ENCODE measurements around the gene FYN.
"Not testable (repeated sequence)": the region's sequence is repeated elsewhere in the genome, so short reads cannot be mapped to it uniquely, and the experiment has no call there.

FYN gene

DNA sequence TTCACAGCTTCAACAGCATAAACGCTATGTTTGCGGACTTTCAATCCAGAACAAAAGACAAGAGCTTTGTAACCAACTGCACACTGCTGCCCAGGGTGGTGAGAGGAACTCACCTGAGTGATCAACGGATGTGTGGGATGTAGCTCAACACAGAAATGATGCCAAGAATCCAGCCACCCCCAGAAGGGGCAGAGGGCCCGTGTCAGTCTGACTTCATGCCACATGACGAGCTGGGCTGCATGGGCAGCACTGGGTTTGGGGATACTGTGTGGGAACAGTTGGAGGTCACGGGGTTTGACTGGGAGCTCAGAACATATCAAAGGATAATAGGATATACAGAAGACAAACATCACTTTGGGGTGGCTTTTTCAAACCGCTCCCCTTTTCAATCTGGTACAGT is 188.2 kb downstream of the FYN start:
- no peak for DNase-seq (ENCODE audit: low read depth in 2 of 2)

DNA sequence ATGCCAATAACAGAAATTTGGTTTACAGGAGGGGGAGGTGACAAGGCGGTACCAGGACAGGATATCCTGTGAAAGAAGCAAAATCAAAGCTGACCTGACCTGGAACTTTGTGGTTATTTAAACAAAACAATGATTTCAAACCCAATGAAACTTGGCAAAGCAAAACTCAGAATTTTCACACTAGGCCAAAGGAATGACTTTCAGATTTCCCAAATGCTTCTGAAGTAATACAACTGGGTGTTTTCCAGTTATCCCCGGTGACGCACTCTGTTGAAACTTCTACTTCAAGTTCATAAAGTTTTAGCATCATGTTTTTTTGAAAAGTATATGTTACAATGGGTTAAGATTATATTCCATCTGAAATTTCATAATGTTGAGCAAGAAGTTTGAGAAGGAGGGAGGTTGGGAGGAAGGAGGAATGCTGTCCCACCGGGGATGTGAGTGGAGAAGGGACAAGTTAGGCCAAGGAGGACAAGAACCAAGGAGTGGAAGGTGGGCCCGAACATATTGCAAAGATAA is 189.4 kb downstream of the FYN start:
- no peak for DNase-seq (ENCODE audit: low read depth in 2 of 2)

DNA sequence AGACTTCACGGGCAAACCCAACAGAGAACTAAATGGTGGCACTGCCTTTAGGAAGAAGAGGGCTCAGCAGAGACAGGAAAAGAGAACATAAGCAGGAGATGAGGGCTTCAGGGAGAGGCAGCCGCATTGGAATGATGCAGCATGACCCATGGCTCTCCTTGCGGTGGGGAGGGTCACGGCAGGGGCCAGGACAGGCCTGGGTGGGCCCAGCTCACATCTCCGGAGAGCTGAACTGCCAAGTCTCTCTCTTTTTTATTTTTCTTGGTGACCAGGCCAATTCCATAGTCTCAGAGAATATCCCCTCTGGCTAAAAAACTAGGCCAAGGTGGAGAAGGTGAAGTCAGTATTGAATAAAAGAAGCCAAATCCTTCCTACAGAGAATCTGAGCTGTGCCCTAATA is 190.1 kb downstream of the FYN start:
- DNase-seq (ENCODE audit: low read depth in 2 of 2), result no peak

DNA sequence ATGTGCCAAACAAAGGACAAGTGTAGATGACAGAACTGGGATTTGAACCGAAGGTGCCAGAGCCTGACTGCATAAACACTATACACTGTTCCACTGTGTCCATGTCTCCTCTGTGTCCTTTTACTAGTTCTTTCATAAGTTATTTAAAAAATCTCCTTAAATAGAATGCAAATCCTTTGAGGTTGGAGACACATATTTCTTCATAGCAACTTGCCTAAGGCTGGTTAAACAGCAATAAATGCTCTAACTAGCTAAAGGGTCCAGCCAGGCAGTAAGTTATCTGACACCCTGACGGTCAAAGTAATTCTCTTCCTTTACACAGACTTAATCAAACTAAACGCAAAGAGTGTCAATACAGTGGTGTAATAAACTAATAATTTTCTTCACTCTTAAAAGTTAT is 191.4 kb downstream of the FYN start:
- no peak for DNase-seq (ENCODE audit: low read depth in 2 of 2)

DNA sequence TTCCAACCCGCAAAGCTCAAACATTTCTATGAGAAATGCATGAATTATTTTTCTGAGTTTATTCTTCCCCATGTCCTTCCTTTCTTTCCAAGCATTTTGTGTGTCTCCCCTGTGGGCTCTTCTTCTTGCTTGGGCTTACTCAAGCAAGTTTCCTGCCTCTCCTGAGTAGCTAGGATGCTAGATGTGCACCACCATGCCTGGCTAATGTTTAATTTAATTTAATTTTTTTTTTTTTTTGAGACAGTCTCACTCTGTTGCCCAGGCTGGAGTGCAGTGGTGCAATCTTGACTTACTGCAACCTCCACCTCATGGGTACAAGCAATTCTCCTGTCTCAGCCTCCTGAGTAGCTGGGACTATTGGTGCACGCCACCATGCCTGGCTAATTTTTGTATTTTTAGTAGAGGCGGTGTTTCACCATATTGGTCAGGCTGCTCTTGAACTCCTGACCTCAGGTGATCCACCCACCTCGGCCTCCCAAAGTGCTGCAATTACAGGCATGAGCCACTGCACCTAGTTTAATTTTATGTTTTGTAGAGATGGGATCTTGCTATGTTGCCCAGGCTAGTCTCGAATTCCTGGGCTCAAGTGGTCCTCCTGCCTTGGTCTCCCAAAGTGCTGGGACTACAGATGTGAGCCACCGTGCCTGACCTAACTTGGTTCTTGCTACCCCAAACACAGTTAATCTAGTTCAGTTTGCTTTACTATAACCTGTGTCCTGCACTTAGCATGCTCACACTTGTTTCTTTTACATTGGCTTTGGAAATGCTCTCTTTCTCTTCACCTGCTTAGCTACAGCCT is 192.2 kb downstream of the FYN start:
- not testable (repeated sequence) for DNase-seq (ENCODE audit: low read depth in 2 of 2)

DNA sequence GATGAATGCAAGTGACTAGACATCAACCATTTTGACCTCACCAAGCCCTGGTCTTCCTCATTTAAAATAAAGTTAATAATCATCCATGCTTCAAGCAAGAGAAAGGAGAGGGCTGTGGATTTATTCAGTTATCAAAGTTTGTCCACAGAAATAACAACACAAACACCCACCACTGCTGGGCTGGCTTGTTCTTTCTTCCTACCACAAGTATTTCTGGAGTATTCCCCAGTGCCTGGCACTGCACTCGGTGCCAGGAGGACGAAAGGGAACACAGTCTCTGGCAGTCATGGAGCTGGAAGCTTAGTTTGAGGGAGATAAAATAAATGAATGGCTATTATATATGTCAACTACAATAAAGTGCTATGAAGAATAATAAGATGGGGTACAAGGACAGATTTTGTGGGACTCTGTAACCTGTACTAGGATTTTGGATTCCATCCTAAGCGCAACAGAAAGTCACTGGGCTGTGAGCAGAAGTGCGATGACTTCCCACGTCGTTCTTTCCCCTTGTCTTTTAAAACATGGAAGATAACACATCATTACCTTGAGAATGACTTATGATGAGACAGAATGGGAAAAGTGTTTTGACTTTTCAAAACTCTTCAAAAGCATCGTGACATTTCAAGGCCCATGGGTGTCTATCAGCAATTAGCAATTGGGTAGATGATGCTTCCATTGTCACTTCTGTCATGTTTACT is 193.1 kb downstream of the FYN start:
- no peak for DNase-seq (ENCODE audit: low read depth in 2 of 2)

DNA sequence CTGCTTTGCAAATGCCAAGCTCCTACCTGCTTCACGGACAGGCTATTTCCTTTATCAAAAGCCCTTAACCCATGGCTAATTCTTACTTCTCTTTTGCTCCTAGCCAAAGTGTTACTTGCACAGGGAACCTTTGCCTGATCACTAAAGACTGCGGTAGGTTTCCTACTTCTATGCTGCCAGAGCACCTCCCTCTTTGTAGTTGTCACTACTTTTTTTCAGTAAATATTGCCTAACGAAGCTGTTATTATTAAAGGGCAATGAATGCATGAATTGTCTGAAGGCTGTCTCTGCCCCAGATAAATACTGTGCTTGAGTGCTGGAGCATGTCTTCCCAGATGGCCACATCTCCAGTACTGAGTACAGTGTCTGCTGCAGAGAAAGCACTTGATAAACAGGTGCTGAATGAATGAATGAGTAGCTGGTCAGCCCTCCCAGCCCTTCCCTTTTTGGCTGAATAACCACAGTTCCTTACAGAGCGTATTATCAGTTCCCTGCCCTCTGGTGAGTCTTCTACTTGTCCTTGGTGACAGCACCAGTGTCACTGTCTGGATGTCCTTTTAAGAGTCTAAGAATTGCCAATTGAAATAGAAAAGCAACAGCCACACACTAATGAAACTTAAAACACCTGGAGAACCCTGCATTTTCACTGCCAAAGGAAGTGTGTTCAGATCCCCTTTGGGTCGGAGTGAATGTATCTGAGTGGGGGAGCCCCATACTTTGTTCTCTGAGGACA is 194.0 kb downstream of the FYN start:
- DNase-seq (ENCODE audit: low read depth in 2 of 2), result no peak

DNA sequence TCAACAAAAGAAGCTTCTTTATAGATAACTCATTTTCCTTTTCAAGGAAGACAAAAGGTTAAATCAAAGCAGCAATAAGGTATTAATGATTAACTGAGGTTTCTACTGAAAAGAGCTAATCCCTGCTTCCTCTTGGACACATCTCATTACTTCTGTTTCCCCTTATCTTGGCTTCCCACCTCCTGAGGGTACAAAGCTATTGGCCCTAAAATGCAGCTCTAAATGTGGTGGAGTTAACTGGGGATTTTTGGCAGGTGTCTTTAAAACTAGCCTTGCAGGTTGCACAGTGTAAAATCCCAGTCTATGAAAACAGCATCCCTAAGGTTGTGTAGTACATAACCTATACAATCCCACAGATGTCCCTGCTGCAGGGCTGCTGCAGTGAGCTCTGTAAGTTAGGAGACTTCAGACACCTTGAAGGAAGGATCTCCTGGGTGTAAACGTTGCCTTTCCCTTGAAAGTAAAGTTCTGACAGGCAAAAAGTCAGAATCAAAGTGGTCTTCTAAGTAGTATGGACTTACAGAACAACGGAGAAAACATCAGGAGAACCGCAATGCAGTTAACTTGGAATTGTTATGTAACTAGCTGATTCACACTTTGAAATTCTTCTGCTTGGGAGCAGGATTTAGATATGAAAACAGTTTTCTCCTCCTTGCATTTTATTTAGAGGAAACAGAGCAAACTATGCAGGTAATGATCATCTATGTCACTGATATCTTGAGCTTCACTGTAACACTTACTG is 195.8 kb downstream of the FYN start:
- no peak for DNase-seq (ENCODE audit: low read depth in 2 of 2)

DNA sequence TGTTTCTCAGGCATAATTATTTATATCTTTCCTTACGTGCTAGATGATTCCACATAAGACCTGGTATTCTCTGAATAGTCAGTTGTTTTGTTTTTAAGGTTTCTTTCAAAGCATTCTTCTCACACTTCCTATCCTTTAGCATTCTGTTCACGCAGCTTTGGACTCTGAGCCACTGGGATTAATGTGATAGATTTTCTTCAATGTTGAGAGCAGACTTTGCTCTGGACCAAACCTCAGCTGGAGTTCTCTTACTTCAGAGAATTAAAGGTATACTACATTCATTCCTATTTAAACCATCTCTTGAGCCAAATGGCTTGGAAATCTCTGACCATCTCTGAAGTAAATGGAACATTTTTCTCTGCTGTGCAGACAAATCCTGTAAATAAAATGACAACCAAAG is 196.9 kb downstream of the FYN start:
- DNase-seq (ENCODE audit: low read depth in 2 of 2), result no peak

DNA sequence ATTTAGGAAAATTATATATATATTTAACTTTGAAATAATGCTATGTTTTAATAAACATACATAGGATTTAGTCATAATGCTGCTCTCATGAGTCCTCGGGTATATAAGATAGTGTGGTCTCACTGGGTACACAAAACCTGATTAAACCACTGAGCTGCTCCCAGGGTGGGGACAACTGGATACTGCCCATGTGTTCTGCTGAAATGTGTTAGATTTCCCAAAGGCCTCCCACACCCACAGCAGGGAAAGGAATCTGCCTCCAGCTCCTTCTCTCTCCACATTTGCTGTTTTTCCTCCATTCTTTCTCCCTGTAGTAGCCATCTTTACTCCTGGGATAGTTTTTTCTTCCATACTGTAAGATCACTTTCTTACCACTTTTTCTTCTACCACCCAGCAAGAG is 198.4 kb downstream of the FYN start:
- no peak for DNase-seq (ENCODE audit: low read depth in 2 of 2)

DNA sequence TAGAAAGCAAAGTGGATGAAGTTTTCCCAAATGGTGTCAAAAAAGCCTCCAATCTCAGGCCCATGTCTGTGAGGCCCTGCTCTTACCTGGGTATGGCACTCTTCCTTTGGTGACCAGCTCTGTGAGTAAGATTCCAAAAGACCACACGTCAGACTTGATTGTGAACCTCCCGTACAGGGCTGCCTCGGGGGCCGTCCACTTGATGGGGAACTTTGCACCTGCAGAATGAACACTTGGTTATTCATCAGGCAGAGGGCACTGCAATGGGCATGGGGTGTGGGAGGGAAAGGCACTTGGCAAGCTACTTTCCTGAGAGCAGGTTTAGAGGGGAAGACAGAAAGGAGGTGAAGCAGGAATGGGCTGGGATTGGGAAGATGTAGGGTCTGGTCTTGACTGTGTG is 198.8 kb downstream of the FYN start:
- DNase-seq (ENCODE audit: low read depth in 2 of 2), result no peak

DNA sequence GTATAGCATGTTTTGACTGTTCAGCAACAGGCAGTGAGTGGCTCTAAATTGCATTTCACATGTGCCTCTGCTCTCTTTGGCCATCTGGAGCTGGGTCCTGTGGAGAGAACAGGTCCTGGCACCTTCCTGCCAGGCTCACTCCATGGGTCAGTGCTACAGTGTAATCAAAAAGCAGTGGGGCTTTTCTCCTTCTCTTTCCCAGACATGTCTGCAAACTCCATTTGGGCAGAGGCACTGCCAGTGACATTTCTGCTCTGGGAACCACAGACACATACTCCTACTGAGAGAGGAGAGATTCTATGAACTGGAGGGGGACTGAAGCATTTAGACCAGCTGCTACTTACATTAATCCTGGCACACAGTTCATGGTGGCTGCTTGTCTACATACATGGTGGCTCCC is 199.3 kb downstream of the FYN start:
- no peak for DNase-seq (ENCODE audit: low read depth in 2 of 2)

DNA sequence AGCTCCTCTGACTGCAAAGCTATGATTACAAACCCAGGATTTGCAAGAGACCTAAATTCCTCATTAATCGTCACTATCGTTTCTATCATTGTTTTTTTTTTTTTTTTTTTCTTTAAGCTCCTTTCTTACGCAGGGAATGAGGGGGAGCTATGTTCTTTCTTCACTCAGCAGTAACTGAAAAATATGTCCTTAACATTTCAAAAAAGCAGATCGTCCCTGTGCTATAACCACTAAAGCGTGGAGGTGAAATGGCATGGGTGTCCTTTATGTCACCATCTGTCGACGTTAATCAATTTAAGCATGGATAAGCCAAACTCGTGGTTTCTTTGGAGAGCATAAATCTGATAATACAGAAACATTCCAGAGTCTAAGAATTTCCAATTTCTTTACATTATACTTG is 199.7 kb downstream of the FYN start:
- no peak for DNase-seq (ENCODE audit: low read depth in 2 of 2)

DNA sequence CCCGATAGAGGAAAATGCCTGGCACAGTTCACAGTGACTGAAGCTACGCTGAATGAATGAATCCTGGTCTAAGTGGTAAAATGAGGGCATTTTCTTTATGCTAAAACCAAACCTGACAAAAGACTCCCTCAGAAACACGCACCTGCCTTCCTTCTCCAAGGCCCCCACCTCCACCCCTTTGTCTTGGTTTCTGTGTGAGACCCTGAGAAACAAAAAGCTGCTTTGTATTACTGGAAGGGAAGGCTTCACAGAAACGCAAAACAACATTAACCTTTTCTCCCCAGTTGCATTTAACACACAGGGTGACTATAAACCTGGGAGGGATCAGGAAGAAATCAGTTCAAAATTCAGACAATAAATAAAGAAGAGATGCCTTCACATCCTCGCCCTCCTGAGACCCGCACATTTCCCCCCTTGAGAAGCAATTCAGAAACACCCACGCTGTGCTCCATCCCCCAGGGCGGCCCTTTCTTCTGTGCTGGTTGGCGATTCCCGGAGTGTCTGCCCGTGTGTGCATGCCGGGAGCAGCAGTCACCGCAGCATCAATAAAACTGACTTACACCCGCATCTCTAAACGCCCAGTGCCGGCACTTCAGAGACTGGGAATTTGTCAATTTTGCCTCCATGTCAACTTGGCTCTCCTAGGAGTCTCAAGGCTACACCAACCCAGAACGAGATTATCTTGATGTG is 200.3 kb downstream of the FYN start:
- no peak for DNase-seq (ENCODE audit: low read depth in 2 of 2)

DNA sequence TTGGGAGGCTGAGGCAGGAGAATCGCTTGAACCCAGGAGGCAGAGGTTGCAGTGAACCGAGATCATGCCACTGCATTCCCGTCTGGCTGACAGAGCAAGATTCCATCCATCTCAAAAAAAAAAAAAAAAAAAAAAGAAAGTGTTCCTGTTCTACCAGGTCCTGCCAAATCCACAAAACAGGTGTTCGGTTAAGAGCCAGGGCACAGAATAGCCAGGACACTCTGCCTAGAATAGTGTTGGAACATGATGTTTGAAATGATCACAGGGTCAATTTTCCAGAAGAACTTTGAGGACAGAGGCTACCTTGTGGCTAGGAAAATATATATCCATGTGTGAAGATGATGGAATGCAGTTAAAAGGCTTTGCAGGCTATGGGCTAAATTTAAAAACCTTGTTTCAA is 203.9 kb downstream of the FYN start:
- no peak for DNase-seq (ENCODE audit: low read depth in 2 of 2)

DNA sequence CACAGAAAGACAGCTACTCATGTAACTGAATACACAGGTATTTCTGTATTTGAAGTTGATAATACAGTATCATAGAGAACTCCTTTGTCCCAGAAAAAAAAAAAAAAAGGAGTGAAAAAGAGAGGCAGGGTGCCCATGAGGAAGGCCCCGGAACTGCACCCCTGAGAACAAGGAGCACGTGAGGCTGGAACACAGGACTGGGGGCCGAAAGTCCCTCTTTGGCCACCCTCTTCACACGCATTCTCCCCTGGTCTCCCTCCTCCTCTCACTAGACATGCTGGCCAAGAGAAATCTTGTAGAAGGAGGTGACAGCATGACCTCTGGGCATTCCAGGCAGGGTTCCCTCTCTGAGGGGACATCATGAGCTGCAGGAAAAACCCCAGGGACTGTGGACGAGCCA is 204.8 kb downstream of the FYN start:
- no peak for DNase-seq (ENCODE audit: low read depth in 2 of 2)

DNA sequence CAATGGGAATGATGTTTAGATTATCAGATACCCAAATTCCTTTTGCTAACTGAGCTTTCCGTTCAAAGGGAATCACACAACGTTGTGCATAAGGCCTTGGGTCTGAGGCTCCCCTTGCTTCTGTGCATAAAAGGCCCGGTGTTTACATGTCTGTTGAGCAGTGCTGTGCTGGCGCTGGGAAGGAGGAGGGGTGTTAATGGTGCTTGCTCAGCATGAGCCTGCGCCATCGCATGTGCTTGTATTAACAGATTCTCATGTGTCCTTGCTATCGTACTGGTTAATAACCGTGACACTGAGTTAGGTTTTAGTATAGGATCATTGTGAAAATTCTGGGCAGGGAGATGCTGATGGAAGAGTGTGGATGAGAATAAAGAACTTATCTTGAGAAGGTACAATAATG is 205.3 kb downstream of the FYN start:
- no peak for DNase-seq (ENCODE audit: low read depth in 2 of 2)

DNA sequence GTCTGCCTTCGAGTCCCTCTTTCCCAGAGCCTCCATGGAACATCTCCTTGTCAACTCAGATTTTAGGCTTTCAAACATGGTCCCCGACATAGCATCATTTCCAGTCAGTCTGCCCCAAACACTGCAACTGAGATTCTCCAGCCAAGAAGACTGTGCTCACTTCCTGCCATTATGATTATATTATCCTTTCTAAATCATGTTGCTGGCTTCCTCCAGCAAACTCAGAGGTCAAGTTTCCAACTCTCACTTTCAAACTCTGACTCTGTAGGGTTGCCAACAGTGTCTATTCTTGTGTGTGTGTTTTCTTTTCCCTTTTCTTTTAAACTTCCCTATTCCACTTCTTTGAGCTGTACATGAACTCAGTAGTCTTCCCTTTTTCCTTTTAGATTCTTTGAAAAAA is 206.4 kb downstream of the FYN start:
- DNase-seq (ENCODE audit: low read depth in 2 of 2), result no peak

DNA sequence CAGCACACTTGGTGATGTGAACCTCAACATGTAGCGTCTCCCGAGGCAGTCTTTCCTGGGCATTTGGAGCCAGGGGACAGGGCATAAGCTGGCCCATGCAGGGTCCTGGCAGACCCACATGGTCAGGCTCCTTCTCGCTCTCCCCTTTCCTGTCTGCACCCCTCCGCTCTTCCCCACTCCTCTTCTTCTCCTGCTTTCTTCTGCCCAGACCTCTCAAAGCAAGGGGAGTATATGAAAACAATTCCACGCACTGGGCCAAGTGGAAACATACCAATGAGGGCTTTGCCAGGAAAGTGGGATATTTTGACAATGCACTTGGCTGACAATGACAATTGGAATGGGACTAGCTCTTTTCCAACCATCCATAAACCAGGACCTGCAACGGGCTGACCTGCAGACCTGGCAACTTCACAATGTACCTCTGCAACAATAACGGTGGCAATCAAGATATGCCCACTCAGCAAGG is 208.7 kb downstream of the FYN start:
- no peak for DNase-seq (ENCODE audit: low read depth in 2 of 2)

DNA sequence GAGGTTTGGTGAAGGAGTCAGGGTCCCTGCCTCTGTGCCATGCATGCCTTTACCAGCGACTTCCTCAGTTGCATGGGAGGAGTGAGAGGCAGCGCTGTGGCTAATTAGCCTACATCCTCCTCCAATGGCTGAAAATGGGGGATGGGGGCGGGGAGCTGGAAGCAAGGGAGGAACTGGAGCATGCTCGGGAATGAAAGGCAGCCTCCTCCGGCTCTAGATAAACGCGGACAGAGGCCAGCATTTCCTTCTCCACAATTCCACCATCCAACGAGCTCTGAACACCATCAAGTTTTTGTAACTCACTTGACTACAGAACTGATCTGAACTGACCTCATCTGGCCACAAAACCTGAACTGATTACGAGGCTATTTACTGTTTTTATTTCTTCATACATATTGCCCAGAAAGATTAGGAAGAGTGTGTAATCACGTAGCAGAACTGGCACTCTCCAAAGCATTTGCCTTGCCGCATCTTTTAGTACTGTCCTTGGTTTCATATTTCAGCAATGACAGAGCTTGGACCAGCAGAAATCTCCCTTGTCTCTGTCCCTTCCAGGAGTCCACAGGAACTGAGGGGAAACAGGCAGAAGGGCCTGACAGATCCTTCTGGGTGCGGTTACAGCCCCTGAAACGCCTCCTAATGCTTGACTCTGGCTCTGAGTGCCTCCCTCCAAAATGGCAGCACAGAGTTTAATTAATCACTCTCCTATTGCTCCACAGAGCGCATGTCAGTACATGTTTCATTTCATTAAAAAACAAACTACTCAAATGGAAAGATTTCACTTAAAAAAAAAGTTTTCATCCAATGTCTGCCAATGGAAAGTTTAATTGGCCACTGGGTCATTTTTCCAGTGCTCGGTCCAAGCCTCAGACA is 209.3 kb downstream of the FYN start:
- DNase-seq (ENCODE audit: low read depth in 2 of 2), result no peak

All from stimulated activated CD4-positive, alpha-beta T cell treated with anti-CD3 and anti-CD28 coated beads, Interleukin-1b, Interleukin-23, amount 100 ng/mL, for 4 hours (primary cell).